K562 (cell line): ENCODE results near the gene PPP1R3A. TPM values are rescaled to one million over a fixed set of nuclear protein-coding genes. Genes with fewer than 3 reads are reported as not detected.

Experiments
- ATAC-seq: fragments of 200-7000 bp; cut with Tn5 transposase; 3 replicates; pipeline ENCODE4 v1.9.1; 2020; ENCODE audit warnings: moderate library complexity
- BruUV-seq: library from RNA; stranded (reverse); fragments of 400-500 nt; replicated peaks from 2 replicates; lab custom pipeline; 2021; lab: Mats Ljungman, UMichigan
- CTCF ChIA-PET: fragments of 300-600 bp; formaldehyde crosslinking; extraction: SDS; loops from one replicate; lab custom pipeline; 2021; ENCODE audit warnings: low intra/inter-chr PET ratio; lab: Yijun Ruan, JAX
- POLR2A ChIA-PET: fragments of 300-600, 350-650 bp; sonication (Branson Sonifier 250); formaldehyde crosslinking; extraction: SDS; loops from one replicate; lab custom pipeline; 2021; ENCODE audit warnings: antibody characterized with exemption, inconsistent platforms; lab: Yijun Ruan, JAX
- DNase-seq, 4 experiments: peaks; one replicate each; pipeline versions ENCODE4 v3.0.0 to v3.0.0-alpha.2; 2011 to 2018; ENCODE audit warnings: low spot score in 3 of 4, mixed read lengths in 3 of 4; ENCODE audit errors: extremely low read depth in 1 of 4
- FAIRE-seq: peaks from 2 replicates; lab custom pipeline; 2011; peaks lifted over from hg19 to GRCh38; lab: Jason Lieb, UNC
- H2AFZ ChIP-seq: 2 replicates; pipeline ENCODE4 v1.6.0; 2011; ENCODE audit warnings: low read depth, low read length, control low read depth, inconsistent platforms
- H3K27ac ChIP-seq: fragments of 200-600 bp; 3 replicates; pipeline ENCODE4 v1.8.0; 2011; ENCODE audit warnings: low read depth, mild to moderate bottlenecking, control low read depth, inconsistent platforms, low read length, moderate library complexity, mixed read lengths; ENCODE audit errors: extremely low read depth
- H3K27me3 ChIP-seq, 2 experiments: fragments of 300-600 bp in 1 of 2; 2 replicates in 1 of 2; 3 replicates in 1 of 2; pipeline versions ENCODE4 v1.6.0 to v1.8.0; 2011; ENCODE audit warnings: inconsistent platforms in 2 of 2, low read length in 2 of 2, mild to moderate bottlenecking in 1 of 2, mixed read lengths in 1 of 2, moderate library complexity in 1 of 2; ENCODE audit not compliant: control insufficient read depth in 2 of 2, insufficient read depth in 2 of 2
- H3K36me3 ChIP-seq: fragments of 300-600 bp; 3 replicates; pipeline ENCODE4 v1.8.0; 2011; ENCODE audit warnings: mild to moderate bottlenecking, low read length, inconsistent platforms; ENCODE audit not compliant: control insufficient read depth, insufficient read depth
- H3K4me1 ChIP-seq, 2 experiments: fragments of 200-600 bp in 1 of 2; replicated peaks in 1 of 2; 2 replicates in 1 of 2; 3 replicates in 1 of 2; pipeline versions ENCODE4 v1.5.1 to v1.8.0; 2011; ENCODE audit warnings: inconsistent platforms in 2 of 2, low read length in 2 of 2, mild to moderate bottlenecking in 1 of 2, mixed read lengths in 1 of 2, moderate library complexity in 1 of 2; ENCODE audit not compliant: control insufficient read depth in 2 of 2, insufficient read depth in 2 of 2
- H3K4me2 ChIP-seq: 2 replicates; pipeline ENCODE4 v1.6.1; 2011; ENCODE audit warnings: low read length, control low read depth, inconsistent platforms, mixed read lengths; ENCODE audit not compliant: insufficient read depth
- H3K4me3 ChIP-seq: fragments of 200-600 bp; sonication (generic), shearing (Covaris generic); 2 replicates; pipeline ENCODE4 v1.5.1; 2016; ENCODE audit warnings: control low read depth, inconsistent platforms
- H3K79me2 ChIP-seq: fragments of 200-600 bp; 3 replicates; pipeline ENCODE4 v1.8.0; 2011; ENCODE audit warnings: low read length, inconsistent platforms; ENCODE audit not compliant: control insufficient read depth, insufficient read depth
- H3K9ac ChIP-seq, 2 experiments: 2 replicates each; pipeline versions ENCODE4 v1.6.0 to v1.6.1; 2011; ENCODE audit warnings: low read depth in 2 of 2, low read length in 2 of 2, control low read depth in 1 of 2, inconsistent platforms in 1 of 2, mild to moderate bottlenecking in 1 of 2, mixed read lengths in 1 of 2; ENCODE audit not compliant: insufficient read depth in 1 of 2
- H3K9me1 ChIP-seq: one replicate; pipeline ENCODE4 v1.6.0; 2011; ENCODE audit warnings: inconsistent platforms, mild to moderate bottlenecking, low read length, moderate library complexity; ENCODE audit not compliant: control insufficient read depth, insufficient read depth
- H3K9me3 ChIP-seq: replicated peaks from 2 replicates; pipeline ENCODE4 v1.5.1; 2011; ENCODE audit warnings: low read depth, low read length, inconsistent platforms; ENCODE audit not compliant: control insufficient read depth, insufficient read depth
- H4K20me1 ChIP-seq: replicated peaks from 2 replicates; pipeline ENCODE4 v1.6.1; 2011; ENCODE audit warnings: low read length, inconsistent platforms, mixed read lengths; ENCODE audit not compliant: control insufficient read depth, insufficient read depth
- CREB3L1 ChIP-seq: fragments of 450-650 bp; IDR thresholded peaks from 2 replicates; pipeline ENCODE4 v1.6.1; 2014; ENCODE audit warnings: low read depth, mild to moderate bottlenecking, moderate library complexity, borderline replicate concordance
- DMBX1 ChIP-seq: fragments of 250-450 bp; sonication (Bioruptor Pico); IDR thresholded peaks from 2 replicates; pipeline ENCODE4 v1.8.0; 2022; ENCODE audit warnings: inconsistent platforms, mild to moderate bottlenecking, moderate library complexity, borderline replicate concordance
- FIP1L1 ChIP-seq: fragments of 200-400 bp; formaldehyde crosslinking; IDR thresholded peaks from 2 replicates; pipeline ENCODE4 v1.6.1; 2018; ENCODE audit warnings: mild to moderate bottlenecking, low read depth, low read length; ENCODE audit not compliant: poor library complexity, severe bottlenecking
- FOXK1 ChIP-seq: sonication (generic); formaldehyde crosslinking; IDR thresholded peaks from 2 replicates; pipeline ENCODE4 v1.8.0; 2022; ENCODE audit warnings: missing genetic modification reagents, mild to moderate bottlenecking, borderline replicate concordance
- HIVEP1 ChIP-seq: fragments of 250-450 bp; sonication (Bioruptor Pico); IDR thresholded peaks from 2 replicates; pipeline ENCODE4 v1.4.0; 2020; ENCODE audit warnings: mild to moderate bottlenecking
- MXI1 ChIP-seq: IDR thresholded peaks from 2 replicates; pipeline ENCODE4 v1.6.1; 2011; ENCODE audit warnings: low read depth, mild to moderate bottlenecking, improper control_type of control experiment, low read length
- NR4A1 ChIP-seq, 2 experiments: fragments of 250-450 bp in 1 of 2; fragments of 450-650 bp in 1 of 2; sonication (Bioruptor Pico) in 1 of 2; IDR thresholded peaks; 2 replicates each; pipeline versions ENCODE4 v1.4.0 to v1.6.1; 2016 to 2020; ENCODE audit warnings: mild to moderate bottlenecking in 2 of 2, missing compliant biosample characterization in 1 of 2, missing genetic modification characterization in 1 of 2, moderate library complexity in 1 of 2
- PURB ChIP-seq: sonication (generic); formaldehyde crosslinking; IDR thresholded peaks from 2 replicates; pipeline ENCODE4 v1.9.0; 2021; ENCODE audit warnings: low read depth, mild to moderate bottlenecking, missing genetic modification reagents
- SMC3 ChIP-seq: conservative IDR thresholded peaks from 2 replicates; pipeline ENCODE4 v1.6.1; 2011; ENCODE audit warnings: low read depth, low read length, improper control_type of control experiment; ENCODE audit not compliant: insufficient read depth
- STAG1 ChIP-seq: sonication (generic); formaldehyde crosslinking; IDR thresholded peaks from 2 replicates; pipeline ENCODE4 v1.5.0; 2020; ENCODE audit warnings: missing genetic modification reagents, borderline replicate concordance
- USF1 ChIP-seq: sonication (generic); formaldehyde crosslinking; IDR thresholded peaks from 2 replicates; pipeline ENCODE4 v1.9.0; 2022; ENCODE audit warnings: mild to moderate bottlenecking, missing genetic modification reagents
- ZNF561 ChIP-seq: fragments of 450-650 bp; formaldehyde crosslinking; conservative IDR thresholded peaks from 2 replicates; pipeline ENCODE4 v1.4.0; 2020; ENCODE audit warnings: mild to moderate bottlenecking, moderate library complexity
- ZNF707 ChIP-seq: fragments of 250-450 bp; sonication (Bioruptor Pico); conservative IDR thresholded peaks from 2 replicates; pipeline ENCODE4 v1.8.0; 2022; ENCODE audit warnings: inconsistent platforms, mild to moderate bottlenecking, moderate library complexity
- ZNF717 ChIP-seq: fragments of 250-450 bp; sonication (Bioruptor Pico); IDR thresholded peaks from 2 replicates; pipeline ENCODE4 v1.5.0; 2021
- WGBS: fragments of 100-300 bp; shearing (Covaris generic); methylation state at CpG from one replicate; pipeline ENCODE4 v1.1.6; 2016; ENCODE audit warnings: low coverage, mixed read lengths; ENCODE audit not compliant: insufficient coverage; ENCODE audit errors: missing lambda C conversion rate; 5-methylcytosine and 5-hydroxymethylcytosine counted together
- in situ Hi-C: fragments of 300-500 bp; cut with MboI; formaldehyde crosslinking; loops from 4 replicates; pipeline ENCODE4 v1.15.0; 2018; ENCODE audit warnings: inconsistent platforms, mixed read lengths
- intact Hi-C: fragments of 100-400 bp; cut with micrococcal nuclease; formaldehyde crosslinking; loops from 2 replicates; pipeline ENCODE4 v1.14.2; 2022
- polyA plus RNA-seq, 8 experiments: library from polyadenylated mRNA; depleted of rRNA in 4 of 8; stranded (reverse) in 5 of 8; unstranded in 3 of 8; fragments of >200 nt; fragmentation: Nextera tagmentation in 2 of 8; fragmentation: Illumina TruSeq in 1 of 8; extraction: Ambion mirVana in 2 of 8; extraction: Trizol in 1 of 8; gene quantifications; 2 replicates each; pipeline versions ENCODE4 v1.2.1 to v1.2.3, GENCODE V29; 2011 to 2014; ENCODE audit warnings: inconsistent platforms in 1 of 8, missing spikeins in 1 of 8
- total RNA-seq, 7 experiments: library from RNA; depleted of rRNA in 6 of 7; stranded (reverse); fragments of >200 nt in 6 of 7; fragmentation: Illumina TruSeq in 2 of 7; extraction: Trizol in 2 of 7; gene quantifications; 2 replicates each; pipeline versions ENCODE4 v1.2.1 to v1.2.3, GENCODE V29; 2011 to 2021; ENCODE audit warnings: low replicate concordance in 1 of 7
- TF ChIP-seq, protein P1 (sequence below), 2 experiments: IDR thresholded peaks; 2 replicates each; pipeline ENCODE4 v1.6.1; 2012; ENCODE audit warnings: improper control_type of control experiment in 2 of 2, low read depth in 2 of 2, low read length in 2 of 2, borderline replicate concordance in 1 of 2

PPP1R3A gene
- total and polyA plus RNA-seq, 9 of the 15 experiments (the other 6 are each of a cell fraction or from before 2014, with no cell fraction given) = 0.01 to 0.03 TPM; not detected in 7

DNA sequence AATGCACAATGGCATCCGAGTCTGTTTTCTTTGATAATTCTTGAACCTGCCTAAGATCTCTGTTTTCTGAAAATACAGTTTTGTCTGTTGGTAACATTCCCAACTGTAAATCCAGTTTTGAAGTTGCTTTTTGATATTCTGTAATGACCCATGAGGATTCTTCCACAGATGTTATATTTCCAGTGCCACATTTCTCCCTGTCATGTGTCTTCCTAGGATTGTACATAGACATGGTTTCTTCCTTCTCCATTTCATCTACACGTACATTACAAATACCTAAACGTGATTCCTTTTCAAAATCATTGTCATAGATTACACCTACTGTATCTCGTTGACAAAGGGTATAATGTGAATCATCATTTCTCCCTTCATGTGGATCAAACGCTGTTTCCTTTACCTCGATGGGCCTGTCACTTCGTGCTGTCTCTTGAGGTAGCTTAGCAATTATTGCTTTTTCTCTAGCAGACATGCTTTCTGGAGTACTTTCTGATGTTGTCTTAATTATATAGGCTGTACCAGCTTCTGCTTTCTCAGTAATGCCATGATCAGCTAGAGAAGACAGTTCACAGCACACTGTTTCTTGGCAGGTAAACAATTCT, 40.3 kb downstream of the PPP1R3A start:
- no TSS peak for BruUV-seq
- H3K9me1 ChIP-seq = no peaks in the 10 kb centered on the region
- no peak overlapping the region for H3K4me3 ChIP-seq
- under 1% methylated on average over 7 of the region's 7 CpGs for WGBS
- ChIA-PET CTCF (no interaction called here), POLR2A (no interaction called here)
- H3K79me2 ChIP-seq = no peaks in the 10 kb centered on the region
- no peaks in the 10 kb centered on the region for H3K4me1 ChIP-seq
- H3K27me3 ChIP-seq = no peaks in the 10 kb centered on the region
- no peak overlapping the region for H3K27ac ChIP-seq
- FAIRE-seq (no peak), ATAC-seq (no peak), DNase-seq (no peak)
- intact Hi-C loops (no loop called here), in situ Hi-C loops (no loop called here)
- H2AFZ ChIP-seq = no peak overlapping the region
- H3K4me2 ChIP-seq = no peak overlapping the region
- H3K36me3 ChIP-seq = no peaks in the 10 kb centered on the region
- no peaks in the 10 kb centered on the region for H4K20me1 ChIP-seq
- no peaks in the 10 kb centered on the region; the same call in 1 of the 2 replicates for H3K9me3 ChIP-seq
- H3K9ac ChIP-seq = no peak overlapping the region
- no peak for TF ChIP-seq ZNF707 (CRISPR knock-in tag)
- TF ChIP-seq ZNF561 (CRISPR knock-in tag) = no peak
- TF ChIP-seq CREB3L1 = no peak
- TF ChIP-seq NR4A1 (CRISPR knock-in tag; IDR thresholded peaks at IDR 0.05) = no peak
- no peak for TF ChIP-seq NR4A1 (tag; IDR thresholded peaks at IDR 0.05)
- TF ChIP-seq FIP1L1 = no peak
- no peak for TF ChIP-seq HIVEP1 (CRISPR knock-in tag)
- no peak for TF ChIP-seq STAG1 (CRISPR knock-in tag)
- TF ChIP-seq, protein P1, sequence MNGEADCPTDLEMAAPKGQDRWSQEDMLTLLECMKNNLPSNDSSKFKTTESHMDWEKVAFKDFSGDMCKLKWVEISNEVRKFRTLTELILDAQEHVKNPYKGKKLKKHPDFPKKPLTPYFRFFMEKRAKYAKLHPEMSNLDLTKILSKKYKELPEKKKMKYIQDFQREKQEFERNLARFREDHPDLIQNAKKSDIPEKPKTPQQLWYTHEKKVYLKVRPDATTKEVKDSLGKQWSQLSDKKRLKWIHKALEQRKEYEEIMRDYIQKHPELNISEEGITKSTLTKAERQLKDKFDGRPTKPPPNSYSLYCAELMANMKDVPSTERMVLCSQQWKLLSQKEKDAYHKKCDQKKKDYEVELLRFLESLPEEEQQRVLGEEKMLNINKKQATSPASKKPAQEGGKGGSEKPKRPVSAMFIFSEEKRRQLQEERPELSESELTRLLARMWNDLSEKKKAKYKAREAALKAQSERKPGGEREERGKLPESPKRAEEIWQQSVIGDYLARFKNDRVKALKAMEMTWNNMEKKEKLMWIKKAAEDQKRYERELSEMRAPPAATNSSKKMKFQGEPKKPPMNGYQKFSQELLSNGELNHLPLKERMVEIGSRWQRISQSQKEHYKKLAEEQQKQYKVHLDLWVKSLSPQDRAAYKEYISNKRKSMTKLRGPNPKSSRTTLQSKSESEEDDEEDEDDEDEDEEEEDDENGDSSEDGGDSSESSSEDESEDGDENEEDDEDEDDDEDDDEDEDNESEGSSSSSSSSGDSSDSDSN (IDR thresholded peaks at IDR 0.05; ENCODE audit: borderline replicate concordance in 1 of 2, low read depth in 2 of 2, low read length in 2 of 2) = no peak
- TF ChIP-seq PURB (CRISPR knock-in tag) = no peak
- TF ChIP-seq FOXK1 (CRISPR knock-in tag) = no peak
- no peak for TF ChIP-seq MXI1
- TF ChIP-seq ZNF717 (CRISPR knock-in tag) = no peak
- no peak for TF ChIP-seq DMBX1 (CRISPR knock-in tag)
- TF ChIP-seq SMC3 = no peak
- TF ChIP-seq USF1 = no peak
